Activated naive CD8-positive, alpha-beta T cell (primary cell): Measurements from ENCODE around the gene USP32.

Experiments
- H3K27ac Mint-ChIP-seq: one replicate; pipeline ENCODE4 v1.8.0; 2021; ENCODE audit warnings: mixed read lengths
- H3K27me3 Mint-ChIP-seq: one replicate; pipeline ENCODE4 v1.8.0; 2021; ENCODE audit warnings: mixed read lengths
- H3K36me3 Mint-ChIP-seq: one replicate; pipeline ENCODE4 v1.8.0; 2021; ENCODE audit warnings: mixed read lengths
- H3K4me1 Mint-ChIP-seq: one replicate; pipeline ENCODE4 v1.8.0; 2021; ENCODE audit warnings: low read depth, mixed read lengths
- H3K4me3 Mint-ChIP-seq: one replicate; pipeline ENCODE4 v1.8.0; 2021; ENCODE audit warnings: mild to moderate bottlenecking, mixed read lengths
- H3K9me3 Mint-ChIP-seq: one replicate; pipeline ENCODE4 v1.8.0; 2021; ENCODE audit warnings: low read depth, mixed read lengths

Gene USP32

GRCh38 chr17:60138769-60139437, 253.0 kb downstream of the USP32 start:
- Mint-ChIP-seq H3K4me1 (peaks cover 36% of the 10 kb centered on the region), H3K9me3 (no peaks in the 10 kb centered on the region), H3K27ac (no peak overlapping the region), H3K36me3 (no peaks in the 10 kb centered on the region), H3K27me3 (peaks cover 28% of the 10 kb centered on the region), H3K4me3 (no peak overlapping the region)

- no peaks in the 10 kb centered on the region for H3K36me3 Mint-ChIP-seq
- H3K27me3 Mint-ChIP-seq, result peaks cover 26% of the 10 kb centered on the region
- H3K4me3 Mint-ChIP-seq, result no peak overlapping the region
- no peak overlapping the region for H3K27ac Mint-ChIP-seq
- H3K9me3 Mint-ChIP-seq, result no peaks in the 10 kb centered on the region
- H3K4me1 Mint-ChIP-seq, result peaks cover 30% of the 10 kb centered on the region
Observed at GRCh38 chr17:60137731-60138130, 254.2 kb downstream of the USP32 start.

DNA sequence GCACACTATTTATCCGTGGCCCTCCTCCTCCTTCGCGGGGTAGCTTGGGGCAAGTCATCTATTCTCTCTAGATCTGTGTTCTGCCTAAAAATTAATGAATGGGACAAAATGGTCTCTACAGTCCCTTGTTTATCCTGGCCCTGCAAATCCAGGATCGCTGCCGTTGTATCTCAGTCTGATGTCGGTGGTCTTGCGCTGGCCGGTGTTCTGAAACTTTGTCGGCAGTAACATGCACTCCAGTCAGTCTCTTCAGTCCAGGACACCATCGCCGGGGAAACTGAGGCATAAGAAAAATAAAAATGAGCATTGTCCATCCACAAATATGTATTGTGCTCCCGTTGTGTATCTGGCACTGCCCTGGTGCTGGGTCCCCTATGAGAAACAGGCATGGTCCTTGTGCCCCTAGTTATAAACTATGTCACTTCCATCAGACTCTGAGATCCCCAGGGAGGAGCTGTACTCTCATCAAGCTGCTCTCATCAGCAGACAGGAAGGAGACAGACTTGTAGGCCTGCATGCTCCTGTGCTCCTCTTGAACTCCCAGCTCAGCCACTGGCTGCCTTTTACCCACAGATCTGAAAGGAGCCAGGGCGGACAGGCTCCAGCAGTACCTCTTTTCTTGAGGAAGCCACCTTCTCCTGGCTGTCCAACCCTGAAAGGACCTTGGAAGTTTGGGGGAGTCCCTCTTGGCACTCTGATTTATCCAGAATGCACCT, 255.8 kb downstream of the USP32 start:
- Mint-ChIP-seq H3K27me3 (peaks cover 18% of the 10 kb centered on the region), H3K4me1 (peaks cover 27% of the 10 kb centered on the region), H3K9me3 (no peaks in the 10 kb centered on the region), H3K36me3 (peaks cover 7% of the 10 kb centered on the region), H3K27ac (no peak overlapping the region), H3K4me3 (peak overlapping the region; percentile 93)

GRCh38 chr17:60135151-60135950, 256.6 kb downstream of the USP32 start:
- Mint-ChIP-seq H3K27me3 (peaks cover 13% of the 10 kb centered on the region), H3K4me3 (peak overlapping the region; percentile 93), H3K4me1 (peaks cover 27% of the 10 kb centered on the region), H3K36me3 (peaks cover 7% of the 10 kb centered on the region), H3K9me3 (no peaks in the 10 kb centered on the region), H3K27ac (peak overlapping the region; percentile 69)

GRCh38 chr17:60134396-60135150, 257.4 kb downstream of the USP32 start:
- H3K27ac Mint-ChIP-seq, result peak overlapping the region; percentile 50
- H3K9me3 Mint-ChIP-seq, result no peaks in the 10 kb centered on the region
- H3K27me3 Mint-ChIP-seq, result peaks cover 10% of the 10 kb centered on the region
- peak overlapping the region; percentile 93 for H3K4me3 Mint-ChIP-seq
- H3K4me1 Mint-ChIP-seq, result peaks cover 24% of the 10 kb centered on the region
- H3K36me3 Mint-ChIP-seq, result peaks cover 7% of the 10 kb centered on the region

DNA sequence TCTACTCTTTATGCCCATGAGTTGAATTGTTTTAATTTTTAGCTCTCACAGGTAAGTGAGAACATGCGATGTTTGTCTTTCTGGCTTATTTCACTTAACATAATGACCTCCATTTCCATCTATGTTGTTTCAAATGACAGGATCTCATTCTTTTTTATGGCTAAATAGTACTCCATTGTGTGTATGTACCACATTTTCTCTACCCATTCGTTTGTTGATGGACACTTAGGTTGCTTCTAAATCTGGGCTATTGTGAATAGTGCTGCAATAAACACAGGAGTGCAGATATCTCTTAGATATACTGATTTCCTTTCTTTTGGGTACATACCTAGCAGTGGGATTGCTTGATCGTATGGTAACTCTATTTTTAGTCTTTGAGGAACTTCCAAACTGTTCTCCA, 261.5 kb downstream of the USP32 start:
- Mint-ChIP-seq H3K4me3 (no peak overlapping the region), H3K4me1 (peaks cover 16% of the 10 kb centered on the region), H3K27me3 (no peaks in the 10 kb centered on the region)

DNA sequence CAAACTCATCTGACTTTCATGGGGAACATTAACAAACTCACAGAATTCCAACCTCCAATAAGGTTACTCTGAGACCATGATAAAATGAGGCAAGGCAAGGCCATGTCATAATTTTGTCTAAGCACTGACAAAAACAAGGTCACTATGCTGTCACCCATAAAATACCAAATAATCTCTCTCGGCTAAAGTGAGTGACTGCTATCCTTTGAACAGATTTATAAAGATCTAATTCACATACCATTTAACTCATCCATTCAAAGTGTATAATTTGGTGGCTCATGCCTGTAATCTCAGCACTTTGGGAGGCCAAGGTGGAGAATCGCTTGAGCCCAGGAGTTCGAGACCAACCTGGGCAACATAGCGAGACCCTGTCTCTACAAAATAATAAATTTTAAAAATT, 262.8 kb downstream of the USP32 start:
- peaks cover 7% of the 10 kb centered on the region for H3K36me3 Mint-ChIP-seq
- H3K27me3 Mint-ChIP-seq, result no peaks in the 10 kb centered on the region
- H3K27ac Mint-ChIP-seq, result no peak overlapping the region
- H3K9me3 Mint-ChIP-seq, result no peaks in the 10 kb centered on the region
- no peak overlapping the region for H3K4me3 Mint-ChIP-seq
- H3K4me1 Mint-ChIP-seq, result peaks cover 3% of the 10 kb centered on the region

More for the DNA sequence above, 261.5 kb downstream of the USP32 start:
- H3K9me3 Mint-ChIP-seq, result no peaks in the 10 kb centered on the region
- peaks cover 7% of the 10 kb centered on the region for H3K36me3 Mint-ChIP-seq
- H3K27ac Mint-ChIP-seq, result no peak overlapping the region
